A549 (cell line): ENCODE measurements around the gene IFITM2. TPM values are rescaled to one million over a fixed set of nuclear protein-coding genes. Genes with fewer than 3 reads are reported as not detected.
A peak's percentile ranks its signal among the peaks of the same experiment; 100 is the strongest.

ENCODE experiments used
- ATAC-seq, 2 experiments: fragments of 200-7000 bp in 1 of 2; fragments of >200 bp in 1 of 2; cut with Nextera tagmentation in 1 of 2; cut with Tn5 transposase in 1 of 2; 3 replicates each; pipeline versions ENCODE4 v1.8.0 to v1.9.1; 2018 to 2020; ENCODE audit warnings: mild to moderate bottlenecking in 1 of 2, moderate library complexity in 1 of 2
- CTCF ChIA-PET: fragments of 300-600 bp; sonication (Branson Sonifier 250); formaldehyde crosslinking; extraction: SDS; loops from one replicate; lab custom pipeline; 2021; ENCODE audit warnings: antibody characterized with exemption, inconsistent platforms; lab: Yijun Ruan, JAX
- POLR2A ChIA-PET: fragments of 350-600 bp; formaldehyde crosslinking; extraction: SDS; loops from one replicate; lab custom pipeline; 2021; ENCODE audit warnings: antibody characterized with exemption, inconsistent platforms; lab: Yijun Ruan, JAX
- DNase-seq, 2 experiments: peaks; one replicate each; pipeline versions ENCODE4 v3.0.0 to v3.0.0-alpha.2; 2011 to 2016; ENCODE audit warnings: low read depth in 1 of 2, low spot score in 1 of 2
- FAIRE-seq: peaks from 2 replicates; lab custom pipeline; 2011; peaks lifted over from hg19 to GRCh38; lab: Jason Lieb, UNC
- H3K27ac ChIP-seq, 2 experiments: fragments of >200 bp; sonication (Bioruptor Twin); formaldehyde crosslinking; 3 replicates each; pipeline ENCODE4 v1.5.1; 2016 to 2017
- H3K4me1 ChIP-seq: fragments of >200 bp; sonication (Bioruptor Twin); formaldehyde crosslinking; 3 replicates; pipeline ENCODE4 v1.6.1; 2016
- H3K4me2 ChIP-seq: fragments of >200 bp; sonication (Bioruptor Twin); formaldehyde crosslinking; 3 replicates; pipeline ENCODE4 v1.6.1; 2016
- H3K4me3 ChIP-seq: fragments of >200 bp; sonication (Bioruptor Twin); formaldehyde crosslinking; 3 replicates; pipeline ENCODE4 v1.5.1; 2016
- H3K9me3 ChIP-seq: fragments of >200 bp; sonication (Bioruptor Twin); formaldehyde crosslinking; 3 replicates; pipeline ENCODE4 v1.6.1; 2016
- BCL3 ChIP-seq: fragments of >200 bp; sonication (Bioruptor Twin); formaldehyde crosslinking; IDR thresholded peaks from 3 replicates; pipeline ENCODE4 v1.6.1; 2016
- E2F6 ChIP-seq: IDR thresholded peaks from 2 replicates; pipeline ENCODE4 v1.6.1; 2012; ENCODE audit warnings: low read depth, borderline replicate concordance
- EHF ChIP-seq: fragments of 250-450 bp; sonication (Bioruptor Pico); IDR thresholded peaks from 2 replicates; pipeline ENCODE4 v1.5.0; 2020; ENCODE audit warnings: mild to moderate bottlenecking
- EHMT2 ChIP-seq: fragments of 200-600 bp; sonication (generic); IDR thresholded peaks from 2 replicates; pipeline ENCODE4 v1.6.1; 2016; ENCODE audit warnings: antibody characterized with exemption, low read depth, mild to moderate bottlenecking, moderate library complexity
- EP300 ChIP-seq, 2 experiments: fragments of >200 bp; sonication (Bioruptor Twin); formaldehyde crosslinking; IDR thresholded peaks; 2 replicates in 1 of 2; 3 replicates in 1 of 2; pipeline ENCODE4 v1.6.1; 2016 to 2017
- ESRRA ChIP-seq: fragments of 150-350 bp; IDR thresholded peaks from 2 replicates; pipeline ENCODE4 v1.6.1; 2014; ENCODE audit warnings: mild to moderate bottlenecking, low read length, borderline replicate concordance
- FOSB ChIP-seq: fragments of 250-450 bp; sonication (Bioruptor Pico); IDR thresholded peaks from 2 replicates; pipeline ENCODE4 v1.5.0; 2020; ENCODE audit warnings: mild to moderate bottlenecking, moderate library complexity
- GATA3 ChIP-seq: IDR thresholded peaks from 2 replicates; pipeline ENCODE4 v1.6.1; 2012; ENCODE audit warnings: borderline replicate concordance
- HES2 ChIP-seq: fragments of >200 bp; sonication (Bioruptor Twin); formaldehyde crosslinking; IDR thresholded peaks from 2 replicates; pipeline ENCODE4 v1.6.1; 2016
- HEYL ChIP-seq: fragments of 250-450 bp; sonication (Bioruptor Pico); IDR thresholded peaks from 2 replicates; pipeline ENCODE4 v1.8.0; 2021; ENCODE audit warnings: mild to moderate bottlenecking, moderate library complexity
- HOXA7 ChIP-seq: fragments of 250-450 bp; sonication (Bioruptor Pico); IDR thresholded peaks from 2 replicates; pipeline ENCODE4 v1.5.0; 2020; ENCODE audit warnings: mild to moderate bottlenecking, moderate library complexity
- JUN ChIP-seq, 2 experiments: fragments of >200 bp; sonication (Bioruptor Twin); formaldehyde crosslinking; IDR thresholded peaks; 2 replicates in 1 of 2; 3 replicates in 1 of 2; pipeline ENCODE4 v1.6.1; 2016 to 2017
- MAFK ChIP-seq: fragments of 450-650 bp; IDR thresholded peaks from 2 replicates; pipeline ENCODE4 v1.6.1; 2014; ENCODE audit not compliant: partially characterized antibody
- MAX ChIP-seq: IDR thresholded peaks from 2 replicates; pipeline ENCODE4 v1.6.1; 2012
- MYC ChIP-seq: IDR thresholded peaks from 2 replicates; pipeline ENCODE4 v1.6.1; 2012; ENCODE audit warnings: mild to moderate bottlenecking, inconsistent platforms, low read length, improper control_type of control experiment, borderline replicate concordance
- NPAS2 ChIP-seq: fragments of 250-450 bp; sonication (Bioruptor Pico); IDR thresholded peaks from 2 replicates; pipeline ENCODE4 v1.8.0; 2022; ENCODE audit warnings: mild to moderate bottlenecking, moderate library complexity, borderline replicate concordance
- PBX3 ChIP-seq: IDR thresholded peaks from 2 replicates; pipeline ENCODE4 v1.6.1; 2012
- PHF8 ChIP-seq: fragments of 200-600 bp; sonication (generic); IDR thresholded peaks from 2 replicates; pipeline ENCODE4 v1.6.1; 2016; ENCODE audit warnings: low read depth, mild to moderate bottlenecking, antibody characterized with exemption, moderate library complexity, borderline replicate concordance
- POLR2A ChIP-seq: IDR thresholded peaks from 2 replicates; pipeline ENCODE4 v1.6.1; 2012; ENCODE audit warnings: mild to moderate bottlenecking, low read length
- RFX5 ChIP-seq: fragments of 450-650 bp; IDR thresholded peaks from 2 replicates; pipeline ENCODE4 v1.7.1; 2014; ENCODE audit warnings: antibody characterized with exemption, mild to moderate bottlenecking, moderate library complexity
- SREBF2 ChIP-seq: fragments of 450-650 bp; IDR thresholded peaks from 2 replicates; pipeline ENCODE4 v1.6.1; 2014; ENCODE audit warnings: mild to moderate bottlenecking, moderate library complexity
- USF2 ChIP-seq: fragments of 450-650 bp; IDR thresholded peaks from 2 replicates; pipeline ENCODE4 v1.6.1; 2014; ENCODE audit warnings: antibody characterized with exemption
- WGBS: methylation state at CpG from one replicate; pipeline ENCODE4 v1.1.6; 2017; ENCODE audit errors: missing lambda C conversion rate; 5-methylcytosine and 5-hydroxymethylcytosine counted together
- polyA plus RNA-seq, 4 experiments: library from polyadenylated mRNA; depleted of rRNA in 3 of 4; stranded (reverse); fragments of >200 nt; fragmentation: RNase III in 1 of 4; extraction: RNeasy Plus Mini Kit Qiagen cat#74134 plus additional on column Dnase treatment in 1 of 4; gene quantifications; 2 replicates in 3 of 4; 3 replicates in 1 of 4; pipeline ENCODE4 v1.2.3, GENCODE V29; 2011 to 2017

The IFITM2 gene
- polyA plus RNA-seq, 2 of the 4 experiments (the other 2 are of a cell fraction): 36.4 to 43.6 TPM

- POLR2A ChIA-PET: no interaction called here
- Histone ChIP-seq H3K4me1 (peaks cover 5% of the 10 kb centered on the region; the same call in 1 of the 3 replicates), H3K27ac (peak overlapping the region; percentile 92 to 96; a peak in 5 of 6 replicates), H3K4me2 (peak overlapping the region; percentile 100), H3K4me3 (peak overlapping the region; percentile 94), H3K9me3 (no peaks in the 10 kb centered on the region)
- CTCF ChIA-PET: interaction anchor here (1.1 to 8.7 kb wide), 5 partner anchors 18 to 161 kb away, joined by 3 to 49 read pairs (median 4); partner anchors contain the start of gene IFITM2
- DNase-seq (no peak), FAIRE-seq (no peak), ATAC-seq (peak in 1 of 2 experiments; percentile 15; a peak in 3 of 6 replicates)
- TF ChIP-seq BCL3 (no peak), E2F6 (no peak), EHF (CRISPR knock-in tag) (no peak), EP300 (IDR thresholded peaks at IDR 0.05) (no peak), SREBF2 (no peak), MYC (no peak)
- WGBS: 74% methylated on average over 41 of the region's 41 CpGs
These were observed 19.7 kb upstream of the IFITM2 start for GRCh38 chr11:287821-288477.

GRCh38 chr11:288478-289397, 18.9 kb upstream of the IFITM2 start, which contains the start of gene PGGHG:
PGGHG (plus strand) TSS chr11:289126; CDS start chr11:289817, 691 bp downstream.
- peak within 1 kb of the TSS; percentile 100 for H3K4me2 ChIP-seq
- peak; percentile 74 to 75 for ATAC-seq
- peak in 1 of 2 experiments; percentile 86 for DNase-seq
- H3K9me3 ChIP-seq: no peaks in the 10 kb centered on the region
- no peak for FAIRE-seq
- TF ChIP-seq MAFK: no peak
- no peak for TF ChIP-seq MAX
- no peak for TF ChIP-seq EHF (CRISPR knock-in tag)
- no peak for TF ChIP-seq ESRRA
- TF ChIP-seq JUN (IDR thresholded peaks at IDR 0.05): no peak
- no peak for TF ChIP-seq PBX3
- no peak for TF ChIP-seq E2F6
- TF ChIP-seq FOSB (CRISPR knock-in tag): no peak
- no peak for TF ChIP-seq EHMT2
- TF ChIP-seq HEYL (CRISPR knock-in tag): no peak
- TF ChIP-seq GATA3: no peak
- 0 out of 3 replicates have a peak, but pooled peaks have one; percentile 28 for TF ChIP-seq BCL3
- peak; percentile 57 for TF ChIP-seq POLR2A
- TF ChIP-seq HOXA7: no peak
- no peak for TF ChIP-seq RFX5
- no peak for TF ChIP-seq NPAS2 (CRISPR knock-in tag)
- no peak for TF ChIP-seq USF2
- TF ChIP-seq HES2: no peak
- peak; percentile 38; the same call in 1 of the 2 replicates for TF ChIP-seq PHF8
- H3K4me1 ChIP-seq: peaks cover 5% of the 10 kb centered on the region; the same call in 1 of the 3 replicates
- H3K27ac ChIP-seq: peak within 1 kb of the TSS; percentile 92 to 96
- POLR2A ChIA-PET: no interaction called here
- CTCF ChIA-PET: interaction anchor here (1.7 to 8.7 kb wide), 3 partner anchors 18 to 160 kb away, joined by 4 to 49 read pairs (median 11); partner anchors contain the start of gene IFITM2
- H3K4me3 ChIP-seq: peak within 1 kb of the TSS; percentile 94
- whole genome bisulfite sequencing: 6% methylated on average over 14 of the region's 112 CpGs
